Fibroblast of upper back skin (primary cell): ENCODE measurements around the gene ASPM.
A peak's percentile ranks its signal among the peaks of the same experiment; 100 is the strongest.
"Not testable (repeated sequence)": the region's sequence is repeated elsewhere in the genome, so short reads cannot be mapped to it uniquely, and the experiment has no call there.

Experiments used
- DNase-seq: peaks from one replicate; pipeline ENCODE4 v3.0.0-alpha.2; 2013

The ASPM gene

DNA sequence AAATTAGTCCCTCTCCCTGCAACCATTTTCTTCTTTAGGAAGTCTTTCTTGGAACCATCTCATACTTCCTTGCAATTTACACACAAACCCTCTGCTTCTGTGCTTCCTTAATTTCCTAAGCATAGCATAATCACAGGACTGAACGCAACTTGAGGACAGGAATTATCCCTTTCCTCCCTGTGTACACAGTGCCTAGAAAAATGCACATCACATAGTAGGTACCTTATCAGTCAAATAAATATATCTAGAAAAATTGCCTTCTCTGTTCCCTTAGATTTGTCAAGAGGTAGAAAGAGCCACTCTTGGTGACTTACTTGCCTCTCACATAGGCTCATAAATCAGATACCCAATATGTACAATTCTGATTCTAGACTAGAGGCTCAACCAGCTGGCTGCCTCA lies 4.9 kb downstream of the ASPM start:
- no peak for DNase-seq

DNA sequence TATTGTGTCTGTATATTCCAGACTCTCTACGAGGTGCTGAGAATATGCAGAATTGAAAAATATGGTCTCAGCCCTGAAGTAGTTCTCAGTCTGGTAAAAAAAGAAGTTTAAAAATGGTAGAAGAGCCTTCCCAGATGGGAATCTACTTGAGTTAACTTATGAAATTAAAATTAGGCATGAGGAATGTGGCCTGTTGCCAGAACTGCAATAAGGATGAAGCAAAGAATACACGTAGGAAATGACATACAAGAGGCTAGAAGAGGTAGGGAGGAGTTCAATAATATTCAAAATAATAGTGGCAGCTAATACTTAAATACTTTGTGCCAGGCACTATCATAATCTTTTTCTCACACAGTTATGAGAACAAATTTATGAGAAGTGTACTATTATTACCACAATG lies 6.3 kb downstream of the ASPM start:
- peak; percentile 73 for DNase-seq

DNA sequence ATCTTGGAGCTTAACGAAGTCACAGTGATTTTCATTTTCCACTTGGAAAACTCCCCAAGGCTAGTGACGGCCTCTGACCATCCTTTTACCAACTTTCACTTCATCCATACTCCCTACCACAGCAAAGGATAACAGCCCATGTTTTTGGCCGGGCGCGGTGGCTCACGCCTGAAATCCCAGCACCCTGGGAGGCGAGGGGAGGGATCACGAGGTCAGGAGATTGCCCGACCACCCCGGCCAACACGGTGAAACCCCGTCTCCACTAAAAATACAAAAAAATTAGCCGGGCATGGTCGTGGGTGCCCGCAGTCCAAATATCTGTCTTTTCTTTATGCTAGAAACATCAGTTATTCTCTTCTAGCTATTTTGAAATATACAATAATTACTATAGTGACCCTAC lies 7.3 kb downstream of the ASPM start:
- no peak for DNase-seq

DNA sequence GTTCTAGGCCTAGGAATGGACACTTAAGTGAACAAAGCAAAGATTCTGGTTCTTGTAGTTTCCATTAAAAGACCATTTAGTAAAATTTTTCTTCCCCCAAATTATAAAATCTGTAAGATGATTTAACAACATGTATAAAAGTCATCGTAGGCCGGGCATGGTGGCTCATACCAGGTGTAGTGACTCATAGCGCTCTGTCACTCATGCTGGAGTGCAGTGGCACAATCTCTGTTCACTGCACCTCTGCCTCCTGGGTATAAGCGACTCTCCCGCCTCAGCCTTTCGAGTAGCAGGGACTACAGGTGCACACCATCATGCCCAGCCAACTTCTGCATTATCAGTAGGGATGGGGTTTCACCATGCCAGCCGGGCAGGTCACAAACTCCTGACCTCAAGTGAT lies 9.1 kb downstream of the ASPM start:
- no peak for DNase-seq

DNA sequence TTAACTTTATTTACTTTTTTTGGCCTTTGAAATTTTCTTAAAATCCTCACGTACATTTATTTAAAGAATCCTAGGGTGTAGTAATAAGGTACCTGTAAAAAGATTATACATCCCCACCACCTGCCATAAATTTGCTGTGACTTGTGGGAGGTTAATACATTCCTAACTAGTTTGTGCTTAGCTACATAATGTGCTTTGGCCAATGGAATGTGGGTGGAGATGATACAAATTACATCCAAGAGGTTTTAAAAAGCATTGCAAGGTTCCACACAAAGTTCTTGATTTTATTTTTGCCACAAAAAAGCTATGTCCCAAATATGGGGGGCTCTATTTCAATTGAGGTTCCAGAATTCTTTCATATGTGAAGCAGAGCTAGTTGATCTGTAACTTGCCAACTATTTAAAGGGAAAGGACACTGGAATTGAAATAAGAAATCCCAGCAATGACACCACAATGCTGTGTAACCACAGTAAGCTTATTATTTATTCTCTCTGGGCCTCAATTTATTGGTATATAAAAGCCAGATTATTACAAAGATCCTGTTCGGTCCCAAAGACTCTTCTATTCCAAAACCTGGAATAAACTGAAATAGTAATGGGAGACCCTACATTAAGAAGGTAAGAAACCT lies 15.7 kb downstream of the ASPM start:
- DNase-seq: peak; percentile 68

DNA sequence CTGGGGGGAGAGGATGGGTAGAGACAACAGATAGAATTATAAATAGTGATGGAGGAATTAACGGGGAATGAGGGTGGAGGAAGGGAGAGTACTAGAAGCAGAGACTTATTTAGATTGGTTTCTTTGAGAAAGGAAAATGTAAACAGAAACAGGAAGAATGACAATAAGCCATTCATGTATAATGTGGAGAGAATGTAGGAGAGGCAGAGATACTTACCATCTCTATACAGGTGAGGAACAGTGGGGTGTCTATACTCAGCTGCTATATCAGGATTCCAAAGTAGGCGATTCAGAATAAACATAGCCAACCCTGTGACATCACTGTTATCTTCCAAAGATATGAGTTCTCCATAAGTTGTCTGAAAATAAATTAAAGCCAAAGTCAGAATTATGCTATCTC lies 16.8 kb downstream of the ASPM start:
- DNase-seq: no peak

DNA sequence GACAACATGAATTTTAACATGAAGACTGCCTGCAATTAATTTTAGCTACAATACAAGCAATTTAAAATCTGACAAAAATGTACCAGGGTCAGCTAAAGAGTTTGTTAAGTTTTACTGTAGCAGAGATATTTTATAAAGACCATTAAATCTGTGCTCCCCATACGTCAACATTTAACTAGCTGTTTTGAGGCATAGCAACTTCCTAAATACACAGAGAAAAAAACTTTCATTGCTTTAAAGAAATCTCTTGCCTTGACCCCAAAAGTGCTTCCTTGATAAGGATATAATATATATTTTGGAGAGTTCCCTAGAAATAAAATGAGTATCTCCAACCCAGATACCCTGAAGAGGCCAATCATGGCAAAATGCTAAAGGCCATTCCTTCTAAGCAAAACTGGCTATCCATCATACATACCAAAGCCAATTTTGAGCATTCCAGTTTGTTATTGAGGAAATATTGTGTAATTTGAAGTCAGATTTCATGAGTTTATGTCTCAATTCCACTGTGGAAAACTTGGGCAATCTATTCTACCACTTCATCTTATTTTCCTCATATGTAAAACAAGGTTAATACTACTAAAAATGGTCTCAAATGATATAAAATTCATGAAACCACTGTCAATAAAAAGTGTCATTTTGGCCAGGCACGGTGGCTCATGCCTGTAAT lies 19.1 kb downstream of the ASPM start:
- peak; percentile 61 for DNase-seq

DNA sequence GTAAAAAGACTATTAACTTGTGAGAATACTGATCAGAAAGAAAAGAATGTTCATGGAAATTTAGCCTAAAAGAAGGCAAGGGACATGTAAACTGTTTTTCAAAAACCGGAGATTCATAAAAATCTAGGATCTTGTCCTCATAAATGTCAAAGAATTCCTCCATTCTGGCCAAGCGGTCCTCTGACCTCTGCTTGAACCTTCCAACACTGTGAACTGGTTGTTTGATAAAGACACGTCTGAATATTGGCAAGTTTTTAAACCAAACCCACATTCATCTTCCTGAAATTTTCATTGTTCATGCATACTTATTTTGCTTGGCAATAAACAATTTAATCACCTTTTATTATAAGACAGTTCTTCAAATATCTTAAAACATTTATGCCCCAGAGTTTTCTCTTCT lies 19.8 kb downstream of the ASPM start:
- no peak for DNase-seq

DNA sequence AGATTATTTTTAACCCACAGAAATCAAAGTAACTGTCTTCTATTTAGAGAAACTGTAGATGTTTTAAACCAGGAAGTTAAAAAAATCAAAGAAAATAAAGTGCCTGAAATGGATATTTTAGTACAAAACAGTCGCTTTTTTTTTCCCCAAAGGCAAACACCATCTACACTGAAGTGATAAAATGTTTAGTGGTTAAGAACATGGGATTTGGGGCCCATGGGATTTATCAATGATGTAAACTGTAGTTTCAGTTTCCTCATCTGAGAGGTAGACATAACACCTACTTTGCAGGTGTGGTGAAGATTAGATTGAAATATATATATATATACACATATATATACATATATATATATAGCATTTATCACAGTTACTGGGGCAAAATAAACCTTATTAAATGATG lies 22.1 kb downstream of the ASPM start:
- no peak for DNase-seq

DNA sequence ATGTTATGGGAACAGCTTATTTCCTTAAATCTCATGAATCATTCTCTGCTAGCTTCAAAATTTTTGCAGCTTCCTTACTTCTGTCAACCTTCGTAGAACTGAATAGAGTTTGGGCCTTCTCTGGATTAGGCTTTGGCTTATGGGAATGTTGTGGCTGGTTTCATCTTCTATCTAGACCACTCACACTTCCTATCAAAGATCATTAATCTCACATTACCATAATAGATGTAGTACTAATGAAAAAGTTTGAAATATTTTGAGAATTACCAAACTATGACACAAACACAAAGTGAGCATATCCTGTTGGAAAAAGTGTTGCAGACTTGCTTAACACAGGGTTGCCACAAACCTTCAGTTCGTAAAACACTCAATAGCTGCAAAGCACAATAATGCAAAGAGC lies 30.3 kb downstream of the ASPM start:
- no peak for DNase-seq

DNA sequence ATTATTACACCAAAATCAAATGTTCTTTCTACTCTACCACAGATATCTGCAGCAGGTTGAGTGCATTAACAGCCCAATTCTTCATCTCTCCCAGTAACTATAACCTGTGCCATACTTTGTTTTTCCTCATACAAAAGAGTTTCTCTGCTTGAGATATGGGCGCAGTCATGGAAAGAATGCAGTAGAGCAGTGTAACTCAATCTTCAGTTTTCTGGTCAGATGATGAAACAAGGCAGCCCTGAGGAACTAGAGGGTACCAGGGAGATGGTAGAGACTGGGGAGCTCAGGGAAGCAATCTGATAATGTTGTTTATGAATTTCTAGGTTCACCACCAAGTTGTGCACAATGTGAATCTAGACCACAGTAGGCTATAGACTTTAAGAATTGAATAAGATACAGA lies 39.6 kb downstream of the ASPM start:
- no peak for DNase-seq

DNA sequence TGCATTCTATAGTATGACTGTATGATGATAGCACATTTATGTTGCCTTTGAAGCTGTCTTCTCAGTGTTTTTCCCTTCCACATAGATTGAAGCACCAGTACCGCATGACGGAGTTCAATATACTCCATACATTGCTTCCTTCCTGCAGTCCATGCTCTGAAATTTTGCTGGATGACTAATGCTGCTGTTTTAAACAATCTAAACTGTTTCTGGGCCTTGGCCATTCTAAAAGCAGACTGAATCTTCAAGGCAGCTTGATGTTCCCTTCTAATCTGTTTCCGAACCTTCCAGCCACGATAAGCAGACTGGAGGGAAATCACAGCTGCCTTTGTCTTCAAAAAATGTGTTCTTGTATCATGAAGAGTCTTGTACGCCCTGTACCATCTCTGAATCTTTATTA lies 43.2 kb downstream of the ASPM start:
- peak; percentile 23 for DNase-seq

DNA sequence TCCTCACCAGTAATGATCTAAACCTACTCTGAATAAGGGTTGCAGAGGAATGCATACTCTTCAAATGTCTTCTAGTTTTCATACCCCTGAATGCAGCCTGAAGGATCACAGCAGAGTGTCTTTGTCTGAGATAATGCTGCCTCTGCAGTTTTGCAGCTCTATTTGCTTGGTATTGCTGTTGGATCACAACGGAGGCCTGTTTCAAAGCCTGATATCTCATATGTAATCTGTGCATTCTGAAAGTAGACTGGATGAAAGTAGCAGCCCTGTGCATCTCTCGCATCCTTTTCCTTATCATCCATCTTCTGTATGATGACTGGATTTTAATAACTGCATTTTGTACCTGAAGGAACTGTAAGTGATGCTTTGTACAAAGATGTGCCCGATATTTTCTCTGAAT lies 44.5 kb downstream of the ASPM start:
- no peak for DNase-seq

DNA sequence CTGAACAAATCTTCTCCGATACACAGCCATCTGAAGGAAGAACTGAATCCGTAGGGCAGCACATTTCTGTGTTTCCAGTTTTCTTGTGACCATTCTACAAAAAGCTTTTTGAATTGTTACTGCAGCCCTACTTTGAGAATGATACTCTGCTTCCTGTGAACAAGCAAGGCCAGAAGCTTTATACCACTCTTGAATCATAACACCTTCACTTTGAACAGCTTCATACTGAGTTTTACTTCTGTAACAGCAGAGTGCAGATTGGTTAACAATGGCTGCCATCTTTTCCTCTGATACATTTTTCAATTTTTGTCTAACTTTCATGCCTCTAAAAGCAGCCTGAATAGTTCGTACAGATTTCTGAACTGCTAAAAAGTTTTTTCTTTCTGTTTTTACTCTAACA lies 45.8 kb downstream of the ASPM start:
- DNase-seq: no peak

DNA sequence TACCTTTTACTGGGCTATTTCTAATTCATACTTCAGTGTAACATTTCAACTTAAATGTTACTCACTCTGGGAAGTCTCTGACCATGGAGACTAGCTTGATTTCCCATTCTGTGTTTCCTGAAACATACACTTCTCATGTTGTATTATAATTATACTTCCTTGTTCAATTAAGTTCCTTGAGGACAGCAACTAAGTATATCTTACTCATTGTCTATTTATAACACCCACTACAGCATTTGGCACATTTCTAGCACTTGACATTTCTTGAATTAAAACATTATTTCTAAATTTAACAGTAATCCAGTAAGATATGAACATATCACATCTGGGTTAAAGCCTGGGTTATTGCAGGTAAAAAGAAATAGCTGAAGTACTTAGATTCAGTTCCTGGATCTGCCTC lies 47.0 kb downstream of the ASPM start:
- no peak for DNase-seq

DNA sequence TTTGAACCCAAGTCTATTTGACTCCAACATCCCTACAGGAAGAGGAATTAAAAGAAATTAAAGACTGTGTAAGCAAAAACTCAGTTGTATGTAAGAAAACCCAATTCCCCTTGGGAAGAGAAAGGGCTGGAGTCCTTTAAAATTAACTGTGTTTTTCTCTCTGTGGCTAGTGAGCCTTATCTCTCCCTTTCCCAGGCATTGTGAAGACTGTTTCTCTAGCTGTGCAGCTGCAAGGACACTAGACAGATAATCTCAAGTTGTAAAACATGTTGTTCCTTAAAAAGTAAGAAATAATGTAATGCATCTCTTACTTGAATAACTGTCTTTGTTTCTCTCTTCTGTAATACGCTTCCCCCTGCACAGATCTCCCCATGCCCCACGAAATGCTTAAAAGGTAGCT lies 49.5 kb downstream of the ASPM start:
- DNase-seq: not testable (repeated sequence)

DNA sequence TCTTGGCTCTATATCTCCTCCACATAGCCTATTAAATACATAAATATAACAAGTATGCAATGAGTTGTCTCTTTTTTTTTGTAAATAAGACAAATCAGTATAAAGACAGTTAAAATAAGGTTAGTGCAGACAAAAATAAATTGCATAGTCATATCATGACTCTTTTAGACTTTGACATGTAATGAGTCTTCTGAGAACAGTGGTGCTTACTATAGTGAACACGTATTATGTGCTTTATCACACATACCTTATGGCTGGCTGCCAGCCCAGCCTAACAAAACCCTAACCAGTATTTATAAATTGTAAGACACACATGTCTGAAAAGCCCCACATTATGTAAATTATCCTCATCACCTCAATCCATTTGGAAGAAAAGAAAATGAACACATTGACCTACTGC lies 50.3 kb downstream of the ASPM start:
- peak; percentile 7 for DNase-seq

DNA sequence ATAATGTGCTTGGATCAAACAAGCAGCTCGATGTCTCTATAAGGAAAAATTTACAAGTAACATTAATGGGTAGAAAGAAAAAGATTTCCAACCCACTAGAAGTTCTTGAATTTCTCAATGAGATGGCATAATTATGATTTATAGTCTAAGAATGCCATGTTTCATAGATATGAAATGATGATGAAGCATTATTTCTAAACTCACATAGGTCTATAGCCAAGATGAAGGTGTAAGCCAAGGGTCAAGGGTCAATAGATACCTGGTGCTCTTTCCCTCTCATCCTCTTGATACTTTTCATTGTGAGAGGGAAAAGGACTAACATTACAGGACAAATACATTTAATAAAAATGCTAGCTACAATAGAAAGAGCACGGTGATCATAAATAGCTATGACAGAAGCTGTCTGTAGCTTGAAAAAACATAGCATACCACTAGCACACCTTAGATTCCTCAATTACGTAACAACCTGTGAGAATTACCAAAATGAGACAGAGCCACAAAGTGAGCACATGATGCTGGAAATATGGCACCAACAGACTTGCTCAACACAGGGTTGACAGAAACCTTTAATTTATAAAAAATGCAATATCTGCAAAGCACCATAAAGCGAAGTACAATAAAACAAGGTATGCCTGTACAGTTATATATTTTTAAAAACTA lies 53.1 kb downstream of the ASPM start:
- no peak for DNase-seq

DNA sequence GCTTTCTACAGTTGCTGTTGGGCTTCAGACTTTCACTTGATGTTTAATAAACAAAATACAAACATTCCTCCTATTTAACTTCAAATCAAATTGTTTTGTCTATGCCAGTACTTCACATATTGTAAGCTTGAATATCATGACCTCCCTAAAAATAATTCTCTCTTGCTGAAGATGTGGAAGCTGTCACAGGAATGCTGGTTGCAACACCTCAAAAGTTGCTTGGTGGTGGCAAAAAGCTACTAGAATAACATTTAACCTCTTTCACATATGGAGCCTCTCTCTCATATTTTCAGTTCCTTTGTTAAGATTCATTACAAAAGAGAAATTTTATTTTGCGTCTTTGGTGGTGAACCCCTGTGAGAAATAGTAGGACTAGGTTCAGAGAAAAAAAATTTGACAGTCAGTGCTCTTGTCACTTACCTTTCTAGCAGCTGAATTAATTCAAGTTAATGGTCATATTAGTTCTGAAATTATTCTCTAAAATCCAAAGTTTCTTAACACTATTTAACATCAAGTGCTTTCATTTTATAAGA lies 53.9 kb downstream of the ASPM start:
- no peak for DNase-seq

DNA sequence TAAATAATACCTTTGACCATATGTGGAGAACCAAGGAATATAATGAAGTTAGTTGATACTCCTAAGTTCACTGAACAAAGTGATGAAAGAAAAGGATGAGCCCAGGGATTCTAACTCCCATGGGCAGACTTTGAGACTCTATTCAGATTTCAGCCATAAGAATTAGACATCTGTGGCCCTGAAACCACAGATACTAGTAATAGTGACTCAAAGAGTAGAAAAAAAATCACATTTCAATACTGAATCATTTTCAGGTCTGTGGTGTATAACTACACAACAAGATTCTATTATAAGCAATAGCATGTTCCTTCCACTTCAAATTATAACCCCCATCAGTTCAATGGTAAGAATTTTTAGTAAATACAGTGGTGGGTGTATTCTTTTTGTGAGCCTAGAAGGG lies 63.0 kb downstream of the ASPM start:
- DNase-seq: no peak

DNA sequence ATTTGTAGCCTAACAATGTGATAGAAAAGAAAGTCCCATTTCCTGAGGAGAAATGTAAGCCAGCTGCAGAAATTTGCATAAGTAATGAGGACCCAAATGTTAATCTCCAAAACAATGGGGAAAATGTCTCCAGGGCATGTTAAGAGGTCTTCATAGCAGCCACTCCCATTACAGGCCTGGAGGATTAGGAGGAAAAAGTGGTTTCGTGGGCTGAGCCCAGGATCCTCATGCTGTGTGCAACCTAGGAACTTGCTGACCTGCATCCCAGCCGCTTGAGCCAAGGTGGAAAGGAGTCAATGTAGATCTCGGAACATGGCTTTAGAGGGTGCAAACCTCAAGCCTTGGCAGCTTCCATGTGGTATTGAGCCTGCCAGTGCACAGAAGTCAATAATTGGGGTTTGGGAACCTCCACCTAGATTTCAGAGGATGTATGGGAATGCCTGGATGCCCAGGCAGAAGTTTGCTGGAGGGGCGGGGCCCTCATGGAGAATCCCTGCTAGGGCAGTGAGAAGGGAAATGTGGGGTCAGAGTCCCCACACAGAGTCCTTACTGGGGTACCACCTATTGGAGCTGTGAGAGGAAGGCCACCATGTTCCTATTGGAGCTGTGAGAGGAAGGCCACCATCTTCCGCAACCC lies 65.2 kb downstream of the ASPM start:
- no peak for DNase-seq

DNA sequence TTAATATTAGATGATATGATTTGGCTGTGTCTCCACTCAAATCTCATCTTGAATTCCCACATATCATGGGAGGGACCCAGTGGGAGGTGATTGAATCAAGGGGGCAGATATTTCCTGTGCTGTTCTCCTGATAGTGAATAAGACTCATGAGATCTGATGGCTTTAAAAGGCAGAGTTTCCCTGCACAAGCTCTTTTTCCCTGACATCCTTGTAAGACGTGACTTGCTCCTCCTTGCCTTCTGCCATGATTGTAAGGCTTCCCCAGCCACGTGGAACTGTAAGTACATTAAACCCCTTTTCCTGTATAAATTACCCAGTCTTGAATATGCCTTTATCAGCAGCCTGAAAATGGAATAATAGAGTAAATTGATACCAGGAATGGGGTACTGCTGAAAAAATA lies 66.1 kb downstream of the ASPM start:
- no peak for DNase-seq

DNA sequence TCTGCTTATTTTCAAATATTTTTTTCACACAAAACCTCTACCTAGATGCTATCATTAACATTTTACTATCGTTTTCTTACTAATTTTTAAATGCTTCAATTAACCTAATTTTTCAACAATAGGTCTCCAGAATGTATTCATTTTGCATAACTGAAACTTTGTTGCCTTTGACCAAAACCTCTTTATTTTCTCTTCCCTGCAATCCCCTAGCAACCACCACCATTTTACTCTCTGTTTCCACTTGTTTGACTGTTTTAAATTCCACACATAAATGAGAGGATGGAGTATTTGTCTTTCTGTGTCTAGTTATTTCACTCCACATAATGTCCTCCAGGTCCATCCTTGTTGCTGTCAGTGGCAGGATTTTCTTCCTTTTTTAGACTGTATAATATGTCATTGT lies 69.9 kb downstream of the ASPM start:
- DNase-seq: no peak

DNA sequence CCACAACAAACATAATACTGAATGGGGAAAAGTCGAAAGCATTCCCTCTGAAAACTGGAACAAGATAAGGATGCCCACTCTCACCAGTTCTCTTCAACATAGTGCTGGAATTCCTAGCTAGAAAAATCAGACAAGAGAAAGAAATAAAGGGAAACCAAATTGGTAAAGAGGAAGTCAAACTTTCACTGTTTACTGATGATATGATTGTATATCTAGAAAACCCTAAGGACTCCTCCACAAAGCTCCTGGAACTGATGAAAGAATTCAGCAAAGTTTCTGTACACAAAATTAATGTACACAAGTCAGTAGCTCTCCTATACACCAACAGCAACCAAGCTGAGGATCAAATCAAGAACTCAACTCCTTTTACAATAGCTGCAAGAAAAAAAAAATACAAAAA lies 72.5 kb downstream of the ASPM start:
- no peak for DNase-seq
